ENCODE results near the gene VSIR. TPM values are rescaled to one million over a fixed set of nuclear protein-coding genes. Genes with fewer than 3 reads are reported as not detected.
A peak's percentile ranks its signal among the peaks of the same experiment; 100 is the strongest.

The VSIR gene
- total RNA-seq, 1 donor from 2014 or later = 13.6 TPM

DNA sequence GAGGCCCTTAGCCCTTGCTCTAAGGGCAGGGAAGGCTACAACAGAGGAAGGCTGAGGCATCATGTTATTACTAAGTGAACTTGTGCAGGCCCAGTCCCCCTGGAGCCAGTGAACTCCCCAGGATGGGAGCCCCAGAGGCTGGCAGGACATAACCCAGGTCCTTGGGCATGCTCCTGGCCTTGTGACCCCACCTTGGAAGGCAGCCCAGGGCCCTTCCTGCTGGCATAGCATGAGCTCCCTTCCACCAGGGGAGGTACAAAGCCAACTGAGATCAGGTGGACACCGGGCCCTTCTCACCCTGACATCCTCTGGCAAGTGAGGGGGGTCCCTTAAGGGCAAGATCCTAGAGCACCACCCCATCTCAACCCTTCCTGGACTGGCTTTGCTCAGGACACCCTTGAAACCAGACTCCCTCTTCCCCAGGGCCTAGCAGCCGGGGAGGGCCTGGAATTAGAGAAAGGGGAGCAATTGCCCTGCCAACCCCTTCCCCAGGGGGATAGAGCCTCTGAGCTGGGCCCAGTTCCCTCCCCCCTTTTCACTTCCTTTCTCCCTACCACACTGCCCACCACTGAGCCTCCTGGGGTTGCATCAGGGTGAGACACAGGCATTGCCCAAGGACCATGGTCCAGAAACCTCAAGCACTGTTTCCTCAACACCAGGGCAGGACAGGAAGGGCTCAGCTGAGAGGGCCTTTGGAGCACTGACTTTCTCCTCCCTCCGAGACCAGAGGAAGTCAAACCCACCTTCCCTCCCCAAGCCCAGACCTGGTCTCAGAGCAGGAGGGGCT is 1.8 kb upstream of the VSIR start:
- Histone ChIP-seq H3K36me3 (ENCODE audit: control insufficient read depth in 3 of 3, insufficient read depth in 3 of 3, low read length in 3 of 3) (no peaks in the 10 kb centered on the region), H3K27me3 (ENCODE audit: control insufficient read depth in 3 of 3, insufficient read depth in 3 of 3, low read length in 3 of 3) (no peaks in the 10 kb centered on the region), H3K27ac (ENCODE audit: low read depth, low read length) (no peak overlapping the region), H3K4me1 (ENCODE audit: control insufficient read depth in 3 of 3, insufficient read depth in 3 of 3, low read length in 3 of 3) (peaks cover 55 to 60% (median 56%) of the 10 kb centered on the region in 3 donors), H3K9ac (ENCODE audit: low read depth in 1 of 3, low read length in 3 of 3) (peak overlapping the region in 1 of 3 donors; percentile 16), H3K4me3 (ENCODE audit: low read length in 3 of 3) (no peak overlapping the region), H3K9me3 (ENCODE audit: control insufficient read depth in 3 of 3, low read length in 3 of 3) (no peaks in the 10 kb centered on the region)

GRCh38 chr10:71772832-71773220 is 494 bp downstream of the VSIR start:
- Histone ChIP-seq H3K27me3 (ENCODE audit: control insufficient read depth in 3 of 3, insufficient read depth in 3 of 3, low read length in 3 of 3) (no peaks in the 10 kb centered on the region), H3K36me3 (ENCODE audit: control insufficient read depth in 3 of 3, insufficient read depth in 3 of 3, low read length in 3 of 3) (no peaks in the 10 kb centered on the region), H3K4me1 (ENCODE audit: control insufficient read depth in 3 of 3, insufficient read depth in 3 of 3, low read length in 3 of 3) (peaks cover 70 to 77% (median 73%) of the 10 kb centered on the region in 3 donors), H3K27ac (ENCODE audit: low read depth, low read length) (peak overlapping the region; percentile 77), H3K4me3 (ENCODE audit: low read length in 3 of 3) (peak overlapping the region; percentile 77 to 82 (median 81)), H3K9ac (ENCODE audit: low read depth in 1 of 3, low read length in 3 of 3) (peak overlapping the region; percentile 74 to 87 (median 78)), H3K9me3 (ENCODE audit: control insufficient read depth in 3 of 3, low read length in 3 of 3) (no peaks in the 10 kb centered on the region)

GRCh38 chr10:71771821-71772617 is 1.3 kb downstream of the VSIR start:
- Histone ChIP-seq H3K27ac (ENCODE audit: low read depth, low read length) (peak overlapping the region; percentile 77), H3K4me3 (ENCODE audit: low read length in 3 of 3) (peak overlapping the region; percentile 77 to 82 (median 81)), H3K4me1 (ENCODE audit: control insufficient read depth in 3 of 3, insufficient read depth in 3 of 3, low read length in 3 of 3) (peaks cover 78 to 85% (median 81%) of the 10 kb centered on the region in 3 donors), H3K9me3 (ENCODE audit: control insufficient read depth in 3 of 3, low read length in 3 of 3) (no peaks in the 10 kb centered on the region), H3K27me3 (ENCODE audit: control insufficient read depth in 3 of 3, insufficient read depth in 3 of 3, low read length in 3 of 3) (no peaks in the 10 kb centered on the region), H3K36me3 (ENCODE audit: control insufficient read depth in 3 of 3, insufficient read depth in 3 of 3, low read length in 3 of 3) (no peaks in the 10 kb centered on the region), H3K9ac (ENCODE audit: low read depth in 1 of 3, low read length in 3 of 3) (peak overlapping the region; percentile 74 to 87 (median 78))

- Histone ChIP-seq H3K9me3 (ENCODE audit: control insufficient read depth in 3 of 3, low read length in 3 of 3) (no peaks in the 10 kb centered on the region), H3K27ac (ENCODE audit: low read depth, low read length) (peak overlapping the region; percentile 77), H3K27me3 (ENCODE audit: control insufficient read depth in 3 of 3, insufficient read depth in 3 of 3, low read length in 3 of 3) (no peaks in the 10 kb centered on the region), H3K4me1 (ENCODE audit: control insufficient read depth in 3 of 3, insufficient read depth in 3 of 3, low read length in 3 of 3) (peaks cover 84 to 90% (median 89%) of the 10 kb centered on the region in 3 donors), H3K36me3 (ENCODE audit: control insufficient read depth in 3 of 3, insufficient read depth in 3 of 3, low read length in 3 of 3) (no peaks in the 10 kb centered on the region), H3K4me3 (ENCODE audit: low read length in 3 of 3) (peak overlapping the region; percentile 77 to 82 (median 81)), H3K9ac (ENCODE audit: low read depth in 1 of 3, low read length in 3 of 3) (peak overlapping the region; percentile 74 to 87 (median 78))
These were observed 2.1 kb downstream of the VSIR start for GRCh38 chr10:71771204-71771603.

GRCh38 chr10:71770789-71771188 is 2.5 kb downstream of the VSIR start:
- no peaks in the 10 kb centered on the region for H3K36me3 ChIP-seq (ENCODE audit: control insufficient read depth in 3 of 3, insufficient read depth in 3 of 3, low read length in 3 of 3)
- no peaks in the 10 kb centered on the region for H3K27me3 ChIP-seq (ENCODE audit: control insufficient read depth in 3 of 3, insufficient read depth in 3 of 3, low read length in 3 of 3)
- H3K9ac ChIP-seq (ENCODE audit: low read depth in 1 of 3, low read length in 3 of 3) = peak overlapping the region in 2 of 3 donors; percentile 78 to 87
- no peaks in the 10 kb centered on the region for H3K9me3 ChIP-seq (ENCODE audit: control insufficient read depth in 3 of 3, low read length in 3 of 3)
- H3K4me3 ChIP-seq (ENCODE audit: low read length in 3 of 3) = peak overlapping the region; percentile 77 to 82 (median 81)
- peak overlapping the region; percentile 77 for H3K27ac ChIP-seq (ENCODE audit: low read depth, low read length)
- peaks cover 87 to 94% (median 93%) of the 10 kb centered on the region in 3 donors for H3K4me1 ChIP-seq (ENCODE audit: control insufficient read depth in 3 of 3, insufficient read depth in 3 of 3, low read length in 3 of 3)

GRCh38 chr10:71770255-71770654 is 3.1 kb downstream of the VSIR start:
- no peaks in the 10 kb centered on the region for H3K9me3 ChIP-seq (ENCODE audit: control insufficient read depth in 3 of 3, low read length in 3 of 3)
- H3K4me1 ChIP-seq (ENCODE audit: control insufficient read depth in 3 of 3, insufficient read depth in 3 of 3, low read length in 3 of 3) = peaks cover 87 to 94% (median 93%) of the 10 kb centered on the region in 3 donors
- peak overlapping the region; percentile 77 for H3K27ac ChIP-seq (ENCODE audit: low read depth, low read length)
- no peaks in the 10 kb centered on the region for H3K36me3 ChIP-seq (ENCODE audit: control insufficient read depth in 3 of 3, insufficient read depth in 3 of 3, low read length in 3 of 3)
- H3K27me3 ChIP-seq (ENCODE audit: control insufficient read depth in 3 of 3, insufficient read depth in 3 of 3, low read length in 3 of 3) = no peaks in the 10 kb centered on the region
- H3K9ac ChIP-seq (ENCODE audit: low read depth in 1 of 3, low read length in 3 of 3) = peak overlapping the region in 1 of 3 donors; percentile 87
- peak overlapping the region; percentile 77 to 82 (median 81) for H3K4me3 ChIP-seq (ENCODE audit: low read length in 3 of 3)

DNA sequence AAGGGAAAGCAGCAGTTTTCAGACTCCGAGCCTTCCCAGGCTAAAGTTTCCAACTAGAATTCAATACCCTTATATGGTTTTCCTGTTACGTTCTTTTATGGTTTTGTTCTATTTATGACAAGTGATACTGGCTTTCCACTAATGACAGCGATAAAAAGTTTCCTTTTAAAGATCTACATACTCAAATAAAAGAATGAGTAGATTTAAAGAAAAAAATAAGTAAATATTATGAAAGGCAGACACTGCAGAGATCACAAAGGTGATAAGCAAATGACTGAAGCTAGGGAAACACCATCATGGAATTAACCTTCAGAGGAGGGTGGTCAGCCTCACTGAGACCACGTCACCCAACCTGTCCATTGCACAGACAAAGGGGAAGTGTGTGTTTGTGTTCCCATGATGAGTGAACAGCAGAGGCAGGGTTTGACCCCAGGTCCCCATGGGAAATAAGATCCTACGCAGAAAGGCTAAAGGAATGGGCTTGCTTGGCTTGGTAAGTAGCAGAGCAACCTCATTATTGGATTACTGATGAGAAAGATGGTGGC is 4.0 kb downstream of the VSIR start:
- Histone ChIP-seq H3K4me3 (ENCODE audit: low read length in 3 of 3) (peak overlapping the region; percentile 2 to 23 (median 20)), H3K27ac (ENCODE audit: low read depth, low read length) (peak overlapping the region; percentile 80), H3K9me3 (ENCODE audit: control insufficient read depth in 3 of 3, low read length in 3 of 3) (no peaks in the 10 kb centered on the region), H3K36me3 (ENCODE audit: control insufficient read depth in 3 of 3, insufficient read depth in 3 of 3, low read length in 3 of 3) (no peaks in the 10 kb centered on the region), H3K27me3 (ENCODE audit: control insufficient read depth in 3 of 3, insufficient read depth in 3 of 3, low read length in 3 of 3) (no peaks in the 10 kb centered on the region), H3K4me1 (ENCODE audit: control insufficient read depth in 3 of 3, insufficient read depth in 3 of 3, low read length in 3 of 3) (peaks cover 87 to 94% (median 93%) of the 10 kb centered on the region in 3 donors), H3K9ac (ENCODE audit: low read depth in 1 of 3, low read length in 3 of 3) (no peak overlapping the region)

- Histone ChIP-seq H3K9me3 (ENCODE audit: control insufficient read depth in 3 of 3, low read length in 3 of 3) (no peaks in the 10 kb centered on the region), H3K27ac (ENCODE audit: low read depth, low read length) (peak overlapping the region; percentile 80), H3K9ac (ENCODE audit: low read depth in 1 of 3, low read length in 3 of 3) (peak overlapping the region in 1 of 3 donors; percentile 57), H3K36me3 (ENCODE audit: control insufficient read depth in 3 of 3, insufficient read depth in 3 of 3, low read length in 3 of 3) (peaks cover 0 to 2% (median 0%) of the 10 kb centered on the region in 3 donors), H3K4me1 (ENCODE audit: control insufficient read depth in 3 of 3, insufficient read depth in 3 of 3, low read length in 3 of 3) (peaks cover 83 to 88% (median 85%) of the 10 kb centered on the region in 3 donors), H3K4me3 (ENCODE audit: low read length in 3 of 3) (peak overlapping the region in 1 of 3 donors; percentile 13), H3K27me3 (ENCODE audit: control insufficient read depth in 3 of 3, insufficient read depth in 3 of 3, low read length in 3 of 3) (no peaks in the 10 kb centered on the region)
These were observed 5.8 kb downstream of the VSIR start for GRCh38 chr10:71767420-71768035.

- Histone ChIP-seq H3K27ac (ENCODE audit: low read depth, low read length) (peak overlapping the region; percentile 80), H3K27me3 (ENCODE audit: control insufficient read depth in 3 of 3, insufficient read depth in 3 of 3, low read length in 3 of 3) (no peaks in the 10 kb centered on the region), H3K4me3 (ENCODE audit: low read length in 3 of 3) (no peak overlapping the region), H3K9me3 (ENCODE audit: control insufficient read depth in 3 of 3, low read length in 3 of 3) (no peaks in the 10 kb centered on the region), H3K4me1 (ENCODE audit: control insufficient read depth in 3 of 3, insufficient read depth in 3 of 3, low read length in 3 of 3) (peaks cover 83 to 88% (median 85%) of the 10 kb centered on the region in 3 donors), H3K9ac (ENCODE audit: low read depth in 1 of 3, low read length in 3 of 3) (peak overlapping the region in 2 of 3 donors; percentile 23 to 57), H3K36me3 (ENCODE audit: control insufficient read depth in 3 of 3, insufficient read depth in 3 of 3, low read length in 3 of 3) (peaks cover 0 to 2% (median 0%) of the 10 kb centered on the region in 3 donors)
These were observed 6.5 kb downstream of the VSIR start for GRCh38 chr10:71766717-71767419.
